ENCODE measurements around the gene TMEM116. TPM values are rescaled to one million over a fixed set of nuclear protein-coding genes. Genes with fewer than 3 reads are reported as not detected.
A peak's percentile ranks its signal among the peaks of the same experiment; 100 is the strongest.
"Not testable (repeated sequence)": the region's sequence is repeated elsewhere in the genome, so short reads cannot be mapped to it uniquely, and the experiment has no call there.

TMEM116 gene
- total RNA-seq: 35.0 TPM
- long read RNA-seq, partial matches to known transcripts: 1 of 27 reads
- long read RNA-seq, other reads (novel, unspliced or antisense): 21 of 27 reads

GRCh38 chr12:112012775-112013600 lies at the start of gene TMEM116, which contains the start of gene ERP29:
Gene TMEM116, minus strand, starts transcription at chr12:112013165. Its CDS starts 7,895 bp downstream, at chr12:112005270.
Gene ERP29, plus strand, starts transcription at chr12:112013426. Its CDS starts 40 bp downstream, at chr12:112013466.
- Histone ChIP-seq H3K36me3 (peaks cover 16% of the 10 kb centered on the region), H3K9me3 (replicated peaks) (no peaks in the 10 kb centered on the region), H3K4me1 (peaks cover 50% of the 10 kb centered on the region), H3K27me3 (ENCODE audit: low read depth) (no peaks in the 10 kb centered on the region), H3K27ac (replicated peaks) (peak within 1 kb of the TSS; percentile 95), H3K4me3 (peak within 1 kb of the TSS; percentile 86)
- DNase-seq: peak; percentile 100
- peak; percentile 73 for TF ChIP-seq CTCF (IDR thresholded peaks at IDR 0.05; ENCODE audit: borderline replicate concordance)
- intact Hi-C loops (cut with micrococcal nuclease): no loop called here

- no peak overlapping the region for H3K27ac ChIP-seq (replicated peaks)
Measured at GRCh38 chr12:112061137-112061536, 48.2 kb upstream of the TMEM116 start.

GRCh38 chr12:112049351-112049750 lies 36.4 kb upstream of the TMEM116 start:
- no peaks in the 10 kb centered on the region for H3K9me3 ChIP-seq (replicated peaks)
- H3K4me3 ChIP-seq: no peak overlapping the region
- intact Hi-C loops (cut with micrococcal nuclease): no loop called here
- H3K27me3 ChIP-seq (ENCODE audit: low read depth): no peaks in the 10 kb centered on the region
- no peak for TF ChIP-seq CTCF (IDR thresholded peaks at IDR 0.05; ENCODE audit: borderline replicate concordance)
- peaks cover 88% of the 10 kb centered on the region for H3K36me3 ChIP-seq
- no peak for DNase-seq
- no peaks in the 10 kb centered on the region for H3K4me1 ChIP-seq
- H3K27ac ChIP-seq (replicated peaks): no peak overlapping the region

More at GRCh38 chr12:112061137-112061536, 48.2 kb upstream of the TMEM116 start:
- intact Hi-C loops (cut with micrococcal nuclease): no loop called here
- no peaks in the 10 kb centered on the region for H3K9me3 ChIP-seq (replicated peaks)
- no peak for TF ChIP-seq CTCF (IDR thresholded peaks at IDR 0.05; ENCODE audit: borderline replicate concordance)
- peaks cover 4% of the 10 kb centered on the region for H3K4me1 ChIP-seq
- no peak overlapping the region for H3K4me3 ChIP-seq
- peaks cover 99% of the 10 kb centered on the region for H3K36me3 ChIP-seq
- no peaks in the 10 kb centered on the region for H3K27me3 ChIP-seq (ENCODE audit: low read depth)
- DNase-seq: no peak

- Histone ChIP-seq H3K27ac (replicated peaks) (no peak overlapping the region), H3K9me3 (replicated peaks) (no peaks in the 10 kb centered on the region), H3K27me3 (ENCODE audit: low read depth) (no peaks in the 10 kb centered on the region), H3K4me3 (no peak overlapping the region), H3K36me3 (peaks cover 90% of the 10 kb centered on the region), H3K4me1 (no peaks in the 10 kb centered on the region)
- intact Hi-C loops (cut with micrococcal nuclease): no loop called here
- no peak for TF ChIP-seq CTCF (IDR thresholded peaks at IDR 0.05; ENCODE audit: borderline replicate concordance)
- no peak for DNase-seq
Measured at GRCh38 chr12:112046003-112046402, 33.0 kb upstream of the TMEM116 start.

- intact Hi-C loops (cut with micrococcal nuclease); DNase-seq; H3K27ac ChIP-seq (replicated peaks); H3K4me1 ChIP-seq; H3K27me3 ChIP-seq (ENCODE audit: low read depth); H3K9me3 ChIP-seq (replicated peaks); H3K4me3 ChIP-seq: not testable (repeated sequence)
- peaks cover 94% of the 10 kb centered on the region for H3K36me3 ChIP-seq
Measured at GRCh38 chr12:112036614-112037013, 23.6 kb upstream of the TMEM116 start.

GRCh38 chr12:112035219-112035785 lies 22.3 kb upstream of the TMEM116 start:
- Histone ChIP-seq H3K9me3 (replicated peaks) (no peaks in the 10 kb centered on the region), H3K27me3 (ENCODE audit: low read depth) (no peaks in the 10 kb centered on the region), H3K36me3 (peaks cover 94% of the 10 kb centered on the region), H3K4me1 (peaks cover 9% of the 10 kb centered on the region), H3K4me3 (no peak overlapping the region), H3K27ac (replicated peaks) (no peak overlapping the region)
- intact Hi-C loops (cut with micrococcal nuclease): no loop called here
- DNase-seq: no peak
- no peak for TF ChIP-seq CTCF (IDR thresholded peaks at IDR 0.05; ENCODE audit: borderline replicate concordance)

Measured in left ventricle myocardium inferior (tissue), 1 donor.